Mammary epithelial cell (primary cell): ENCODE measurements around the gene SIKE1.

ENCODE experiments used
- EZH2 ChIP-seq: IDR thresholded peaks from 2 replicates; pipeline ENCODE4 v1.6.1; 2012; ENCODE audit warnings: low read length, inconsistent platforms, borderline replicate concordance
- TF ChIP-seq, protein P1 (sequence below), 2 donors: IDR thresholded peaks in 1 of 2; conservative IDR thresholded peaks in 1 of 2; 2 replicates each; pipeline ENCODE4 v1.5.1; 2011 to 2012; ENCODE audit warnings: inconsistent platforms in 2 of 2, low read length in 2 of 2, mild to moderate bottlenecking in 2 of 2, control low read depth in 1 of 2, low read depth in 1 of 2; ENCODE audit not compliant: insufficient read depth in 1 of 2; ENCODE audit errors: extremely low read depth in 1 of 2

DNA sequence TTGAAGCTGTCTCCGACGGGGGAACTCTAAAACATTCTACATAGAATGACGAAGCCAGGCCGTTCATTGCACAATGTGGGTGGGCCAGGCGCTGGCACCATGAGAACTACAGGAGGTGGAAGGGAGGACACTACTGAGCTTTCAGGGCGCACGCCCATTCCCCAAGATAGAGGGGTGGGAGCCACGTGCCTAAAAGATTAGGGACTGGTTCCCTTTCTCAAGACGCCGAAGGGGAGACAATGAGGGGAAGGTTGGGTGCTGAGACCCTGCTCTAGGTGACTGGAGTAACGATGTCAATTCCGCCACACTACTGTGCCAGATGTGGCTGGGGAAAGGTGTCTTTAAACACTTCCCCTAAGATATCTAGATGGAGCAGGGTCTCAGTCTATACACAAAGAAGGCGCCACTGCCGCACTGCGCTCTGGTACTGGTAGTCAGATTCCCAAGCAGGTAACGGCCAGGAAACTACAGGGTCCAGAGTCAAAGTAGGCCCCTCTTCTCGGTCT is 23.5 kb downstream of the SIKE1 start:
- TF ChIP-seq, protein P1, sequence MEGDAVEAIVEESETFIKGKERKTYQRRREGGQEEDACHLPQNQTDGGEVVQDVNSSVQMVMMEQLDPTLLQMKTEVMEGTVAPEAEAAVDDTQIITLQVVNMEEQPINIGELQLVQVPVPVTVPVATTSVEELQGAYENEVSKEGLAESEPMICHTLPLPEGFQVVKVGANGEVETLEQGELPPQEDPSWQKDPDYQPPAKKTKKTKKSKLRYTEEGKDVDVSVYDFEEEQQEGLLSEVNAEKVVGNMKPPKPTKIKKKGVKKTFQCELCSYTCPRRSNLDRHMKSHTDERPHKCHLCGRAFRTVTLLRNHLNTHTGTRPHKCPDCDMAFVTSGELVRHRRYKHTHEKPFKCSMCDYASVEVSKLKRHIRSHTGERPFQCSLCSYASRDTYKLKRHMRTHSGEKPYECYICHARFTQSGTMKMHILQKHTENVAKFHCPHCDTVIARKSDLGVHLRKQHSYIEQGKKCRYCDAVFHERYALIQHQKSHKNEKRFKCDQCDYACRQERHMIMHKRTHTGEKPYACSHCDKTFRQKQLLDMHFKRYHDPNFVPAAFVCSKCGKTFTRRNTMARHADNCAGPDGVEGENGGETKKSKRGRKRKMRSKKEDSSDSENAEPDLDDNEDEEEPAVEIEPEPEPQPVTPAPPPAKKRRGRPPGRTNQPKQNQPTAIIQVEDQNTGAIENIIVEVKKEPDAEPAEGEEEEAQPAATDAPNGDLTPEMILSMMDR (conservative IDR thresholded peaks at IDR 0.05 in 1 of 2, IDR thresholded peaks at IDR 0.05 in 1 of 2; ENCODE audit: extremely low read depth in 1 of 2, insufficient read depth in 1 of 2, low read depth in 1 of 2, low read length in 2 of 2), result no peak
- TF ChIP-seq EZH2, result no peak
